A549 (cell line): ENCODE data around the gene MFSD2B. TPM values are rescaled to one million over a fixed set of nuclear protein-coding genes. Genes with fewer than 3 reads are reported as not detected.

Experiments
- ATAC-seq, 2 experiments: fragments of 200-7000 bp in 1 of 2; fragments of >200 bp in 1 of 2; cut with Nextera tagmentation in 1 of 2; cut with Tn5 transposase in 1 of 2; 3 replicates each; pipeline versions ENCODE4 v1.8.0 to v1.9.1; 2018 to 2020; ENCODE audit warnings: mild to moderate bottlenecking in 1 of 2, moderate library complexity in 1 of 2
- CTCF ChIA-PET: fragments of 300-600 bp; sonication (Branson Sonifier 250); formaldehyde crosslinking; extraction: SDS; loops from one replicate; lab custom pipeline; 2021; ENCODE audit warnings: antibody characterized with exemption, inconsistent platforms; lab: Yijun Ruan, JAX
- POLR2A ChIA-PET: fragments of 350-600 bp; formaldehyde crosslinking; extraction: SDS; loops from one replicate; lab custom pipeline; 2021; ENCODE audit warnings: antibody characterized with exemption, inconsistent platforms; lab: Yijun Ruan, JAX
- DNase-seq, 2 experiments: peaks; one replicate each; pipeline versions ENCODE4 v3.0.0 to v3.0.0-alpha.2; 2011 to 2016; ENCODE audit warnings: low read depth in 1 of 2, low spot score in 1 of 2
- FAIRE-seq: peaks from 2 replicates; lab custom pipeline; 2011; peaks lifted over from hg19 to GRCh38; lab: Jason Lieb, UNC
- H3K27ac ChIP-seq, 2 experiments: fragments of >200 bp; sonication (Bioruptor Twin); formaldehyde crosslinking; 3 replicates each; pipeline ENCODE4 v1.5.1; 2016 to 2017
- H3K4me1 ChIP-seq: fragments of >200 bp; sonication (Bioruptor Twin); formaldehyde crosslinking; 3 replicates; pipeline ENCODE4 v1.6.1; 2016
- H3K4me2 ChIP-seq: fragments of >200 bp; sonication (Bioruptor Twin); formaldehyde crosslinking; 3 replicates; pipeline ENCODE4 v1.6.1; 2016
- H3K4me3 ChIP-seq: fragments of >200 bp; sonication (Bioruptor Twin); formaldehyde crosslinking; 3 replicates; pipeline ENCODE4 v1.5.1; 2016
- H3K9me3 ChIP-seq: fragments of >200 bp; sonication (Bioruptor Twin); formaldehyde crosslinking; 3 replicates; pipeline ENCODE4 v1.6.1; 2016
- BCL3 ChIP-seq: fragments of >200 bp; sonication (Bioruptor Twin); formaldehyde crosslinking; IDR thresholded peaks from 3 replicates; pipeline ENCODE4 v1.6.1; 2016
- BHLHE40 ChIP-seq: IDR thresholded peaks from 2 replicates; pipeline ENCODE4 v1.6.1; 2012; ENCODE audit warnings: low read depth, low read length, inconsistent platforms
- CBX8 ChIP-seq: fragments of 200-600 bp; sonication (generic); IDR thresholded peaks from 2 replicates; pipeline ENCODE4 v1.6.1; 2016
- CEBPB ChIP-seq, 2 experiments: fragments of >200 bp in 1 of 2; sonication (Bioruptor Twin) in 1 of 2; formaldehyde crosslinking in 1 of 2; IDR thresholded peaks; 2 replicates each; pipeline ENCODE4 v1.6.1; 2012 to 2016
- FOXS1 ChIP-seq: fragments of 250-450 bp; sonication (Bioruptor Pico); IDR thresholded peaks from 2 replicates; pipeline ENCODE4 v1.5.0; 2020; ENCODE audit warnings: mild to moderate bottlenecking, moderate library complexity
- HOXB13 ChIP-seq: fragments of 250-450 bp; sonication (Bioruptor Pico); IDR thresholded peaks from 2 replicates; pipeline ENCODE4 v1.5.0; 2020; ENCODE audit warnings: low read depth, mild to moderate bottlenecking, moderate library complexity
- JUN ChIP-seq, 2 experiments: fragments of >200 bp; sonication (Bioruptor Twin); formaldehyde crosslinking; IDR thresholded peaks; 2 replicates in 1 of 2; 3 replicates in 1 of 2; pipeline ENCODE4 v1.6.1; 2016 to 2017
- KDM5A ChIP-seq: fragments of 200-600 bp; sonication (generic); IDR thresholded peaks from 2 replicates; pipeline ENCODE4 v1.6.1; 2016; ENCODE audit warnings: antibody characterized with exemption, mild to moderate bottlenecking
- MAFK ChIP-seq: fragments of 450-650 bp; IDR thresholded peaks from 2 replicates; pipeline ENCODE4 v1.6.1; 2014; ENCODE audit not compliant: partially characterized antibody
- NFE2L2 ChIP-seq: fragments of 150-350 bp; conservative IDR thresholded peaks from 2 replicates; pipeline ENCODE4 v1.6.1; 2014; ENCODE audit warnings: low read length
- NR3C1 ChIP-seq: fragments of >200 bp; sonication (Bioruptor Twin); formaldehyde crosslinking; IDR thresholded peaks from 3 replicates; pipeline ENCODE4 v1.6.1; 2017
- PHF8 ChIP-seq: fragments of 200-600 bp; sonication (generic); IDR thresholded peaks from 2 replicates; pipeline ENCODE4 v1.6.1; 2016; ENCODE audit warnings: low read depth, mild to moderate bottlenecking, antibody characterized with exemption, moderate library complexity, borderline replicate concordance
- POLR2A ChIP-seq: IDR thresholded peaks from 2 replicates; pipeline ENCODE4 v1.6.1; 2012; ENCODE audit warnings: mild to moderate bottlenecking, low read length
- TFCP2L1 ChIP-seq: fragments of 250-450 bp; sonication (Bioruptor Pico); IDR thresholded peaks from 2 replicates; pipeline ENCODE4 v1.5.0; 2021; ENCODE audit warnings: mild to moderate bottlenecking
- TP53 ChIP-seq: fragments of 250-450 bp; sonication (Bioruptor Pico); IDR thresholded peaks from 2 replicates; pipeline ENCODE4 v1.5.0; 2021; ENCODE audit warnings: mild to moderate bottlenecking, moderate library complexity
- ZNF302 ChIP-seq: fragments of 250-450 bp; sonication (Bioruptor Pico); IDR thresholded peaks from 2 replicates; pipeline ENCODE4 v1.9.0; 2021; ENCODE audit warnings: inconsistent platforms, mild to moderate bottlenecking, moderate library complexity
- WGBS: methylation state at CpG from one replicate; pipeline ENCODE4 v1.1.6; 2017; ENCODE audit errors: missing lambda C conversion rate; 5-methylcytosine and 5-hydroxymethylcytosine counted together
- polyA plus RNA-seq, 4 experiments: library from polyadenylated mRNA; depleted of rRNA in 3 of 4; stranded (reverse); fragments of >200 nt; fragmentation: RNase III in 1 of 4; extraction: RNeasy Plus Mini Kit Qiagen cat#74134 plus additional on column Dnase treatment in 1 of 4; gene quantifications; 2 replicates in 3 of 4; 3 replicates in 1 of 4; pipeline ENCODE4 v1.2.3, GENCODE V29; 2011 to 2017
- TF ChIP-seq, protein P1 (sequence below): fragments of 450-650 bp; IDR thresholded peaks from 2 replicates; pipeline ENCODE4 v1.6.1; 2014; ENCODE audit warnings: antibody characterized with exemption
- TF ChIP-seq, protein P2 (sequence below): IDR thresholded peaks from 2 replicates; pipeline ENCODE4 v1.6.1; 2012; ENCODE audit warnings: low read depth, borderline replicate concordance
- TF ChIP-seq, protein P3 (sequence below): fragments of 150-350 bp; IDR thresholded peaks from 2 replicates; pipeline ENCODE4 v1.6.1; 2014; ENCODE audit warnings: low read depth, mild to moderate bottlenecking, low read length
- TF ChIP-seq, protein P4 (sequence below): IDR thresholded peaks from 2 replicates; pipeline ENCODE4 v1.6.1; 2012

MFSD2B gene
- polyA plus RNA-seq, 2 of the 4 experiments (the other 2 are of a cell fraction), result 0.09 to 0.17 TPM

- 0 out of 2 replicates have a peak, but pooled peaks have one; percentile 17 for TF ChIP-seq BHLHE40
- peak; percentile 83 for TF ChIP-seq PHF8
- TF ChIP-seq, protein P1, sequence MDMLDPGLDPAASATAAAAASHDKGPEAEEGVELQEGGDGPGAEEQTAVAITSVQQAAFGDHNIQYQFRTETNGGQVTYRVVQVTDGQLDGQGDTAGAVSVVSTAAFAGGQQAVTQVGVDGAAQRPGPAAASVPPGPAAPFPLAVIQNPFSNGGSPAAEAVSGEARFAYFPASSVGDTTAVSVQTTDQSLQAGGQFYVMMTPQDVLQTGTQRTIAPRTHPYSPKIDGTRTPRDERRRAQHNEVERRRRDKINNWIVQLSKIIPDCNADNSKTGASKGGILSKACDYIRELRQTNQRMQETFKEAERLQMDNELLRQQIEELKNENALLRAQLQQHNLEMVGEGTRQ, result no peak
- TF ChIP-seq, protein P2, sequence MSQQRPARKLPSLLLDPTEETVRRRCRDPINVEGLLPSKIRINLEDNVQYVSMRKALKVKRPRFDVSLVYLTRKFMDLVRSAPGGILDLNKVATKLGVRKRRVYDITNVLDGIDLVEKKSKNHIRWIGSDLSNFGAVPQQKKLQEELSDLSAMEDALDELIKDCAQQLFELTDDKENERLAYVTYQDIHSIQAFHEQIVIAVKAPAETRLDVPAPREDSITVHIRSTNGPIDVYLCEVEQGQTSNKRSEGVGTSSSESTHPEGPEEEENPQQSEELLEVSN, result peak; percentile 77; the same call in 1 of the 2 replicates
- peak; percentile 73 to 75; a peak in 4 of 5 replicates for TF ChIP-seq JUN (IDR thresholded peaks at IDR 0.05)
- TF ChIP-seq, protein P3, sequence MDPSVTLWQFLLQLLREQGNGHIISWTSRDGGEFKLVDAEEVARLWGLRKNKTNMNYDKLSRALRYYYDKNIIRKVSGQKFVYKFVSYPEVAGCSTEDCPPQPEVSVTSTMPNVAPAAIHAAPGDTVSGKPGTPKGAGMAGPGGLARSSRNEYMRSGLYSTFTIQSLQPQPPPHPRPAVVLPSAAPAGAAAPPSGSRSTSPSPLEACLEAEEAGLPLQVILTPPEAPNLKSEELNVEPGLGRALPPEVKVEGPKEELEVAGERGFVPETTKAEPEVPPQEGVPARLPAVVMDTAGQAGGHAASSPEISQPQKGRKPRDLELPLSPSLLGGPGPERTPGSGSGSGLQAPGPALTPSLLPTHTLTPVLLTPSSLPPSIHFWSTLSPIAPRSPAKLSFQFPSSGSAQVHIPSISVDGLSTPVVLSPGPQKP, result no peak
- no peak for TF ChIP-seq TFCP2L1
- no peak for TF ChIP-seq TP53
- TF ChIP-seq NFE2L2, result no peak
- peak; percentile 41; the same call in 2 of the 3 replicates for TF ChIP-seq BCL3
- peak; percentile 90 for TF ChIP-seq POLR2A
- TF ChIP-seq, protein P4, sequence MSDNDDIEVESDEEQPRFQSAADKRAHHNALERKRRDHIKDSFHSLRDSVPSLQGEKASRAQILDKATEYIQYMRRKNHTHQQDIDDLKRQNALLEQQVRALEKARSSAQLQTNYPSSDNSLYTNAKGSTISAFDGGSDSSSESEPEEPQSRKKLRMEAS, result peak; percentile 73
- peak; percentile 28; the same call in 1 of the 2 replicates for TF ChIP-seq KDM5A
- ChIA-PET POLR2A (interaction anchor here (0.6 to 1.8 kb wide), 14 partner anchors 11 to 120 kb away, joined by 3 to 27 read pairs (median 6); partner anchors contain the start of genes ATAD2B, SF3B6, TP53I3 and UBXN2A), CTCF (interaction anchor here (0.9 to 1.8 kb wide), 7 partner anchors 8 to 120 kb away, joined by 3 to 7 read pairs (median 5); partner anchors contain the start of genes ATAD2B and TP53I3)
- H3K9me3 ChIP-seq, result no peaks in the 10 kb centered on the region
- H3K4me3 ChIP-seq, result peak within 1 kb of the TSS; percentile 66
- 2% methylated on average over 30 of the region's 38 CpGs for WGBS
- DNase-seq (peak; percentile 93 to 99), FAIRE-seq (no peak), ATAC-seq (peak; percentile 92 to 98)
- peak within 1 kb of the TSS; percentile 70 to 85 for H3K27ac ChIP-seq
- peaks cover 24% of the 10 kb centered on the region for H3K4me1 ChIP-seq
- peak within 1 kb of the TSS; percentile 80 for H3K4me2 ChIP-seq
Observed at GRCh38 chr2:24046930-24047702, 37.2 kb downstream of the MFSD2B start, which contains the start of gene WDCP. Gene WDCP (minus strand): TSS chr2:24047391. CDS start chr2:24039494, 7,897 bp downstream.

DNA sequence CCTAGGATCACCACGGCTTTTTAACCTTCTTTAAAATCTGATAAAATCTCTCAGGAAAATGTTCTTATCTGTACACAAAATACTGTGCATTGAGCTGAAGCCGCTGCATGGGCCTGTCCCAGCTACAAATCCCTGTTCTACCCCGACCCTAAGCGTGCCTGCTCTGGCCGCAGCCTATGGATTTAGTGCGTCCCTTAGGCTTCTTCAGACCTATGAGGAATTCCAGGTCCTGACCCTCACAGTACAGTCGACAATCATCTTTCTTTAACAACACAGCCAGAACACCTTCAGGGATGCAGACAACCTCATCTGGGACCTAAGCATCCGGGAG, 37.8 kb downstream of the MFSD2B start:
- DNase-seq, result no peak
- FAIRE-seq, result no peak
- ChIA-PET CTCF (interaction anchor here (0.9 to 1.8 kb wide), 6 partner anchors 8 to 121 kb away, joined by 3 to 7 read pairs (median 5); partner anchors contain the start of genes ATAD2B and TP53I3), POLR2A (interaction anchor here (0.6 to 1.8 kb wide), 13 partner anchors 11 to 121 kb away, joined by 3 to 27 read pairs (median 5); partner anchors contain the start of genes ATAD2B, SF3B6, TP53I3 and UBXN2A)
- no peak for TF ChIP-seq CEBPB (IDR thresholded peaks at IDR 0.05)
- TF ChIP-seq ZNF302 (CRISPR knock-in tag), result no peak
- no peak for TF ChIP-seq FOXS1 (CRISPR knock-in tag)
- TF ChIP-seq MAFK, result no peak
- no peak for TF ChIP-seq CBX8
- TF ChIP-seq KDM5A, result no peak
- no peak for TF ChIP-seq HOXB13 (CRISPR knock-in tag)
- TF ChIP-seq NR3C1, result no peak
- TF ChIP-seq POLR2A, result no peak
- Histone ChIP-seq H3K4me2 (peak overlapping the region; percentile 63), H3K9me3 (no peaks in the 10 kb centered on the region), H3K27ac (peak overlapping the region; percentile 44 to 71; a peak in 5 of 6 replicates), H3K4me1 (peaks cover 24% of the 10 kb centered on the region), H3K4me3 (no peak overlapping the region)
- WGBS, result 57% methylated on average over 8 of the region's 8 CpGs
- ATAC-seq, result peak; percentile 5 to 18; a peak in 5 of 6 replicates
